HG03439 (cell line): Measurements from ENCODE around the gene ACYP2.

ENCODE experiments used
- ATAC-seq: cut with Tn5 transposase; IDR thresholded peaks from one replicate; pipeline ENCODE4 v1.9.1; 2021; ENCODE audit warnings: mild to moderate bottlenecking, moderate library complexity; ENCODE audit not compliant: unreplicated experiment

Gene ACYP2

GRCh38 chr2:54209379-54209778, 94.0 kb downstream of the ACYP2 start:
- ATAC-seq = no peak

- ATAC-seq = no peak
These were observed 97.0 kb downstream of the ACYP2 start for GRCh38 chr2:54212456-54212855.

- no peak for ATAC-seq
These were observed 97.7 kb downstream of the ACYP2 start for GRCh38 chr2:54213082-54213481.

- no peak for ATAC-seq
These were observed 109.6 kb downstream of the ACYP2 start for GRCh38 chr2:54224997-54225396.

GRCh38 chr2:54226260-54226659, 110.8 kb downstream of the ACYP2 start:
- ATAC-seq = no peak

GRCh38 chr2:54227798-54228197, 112.4 kb downstream of the ACYP2 start:
- ATAC-seq = no peak

GRCh38 chr2:54228945-54229344, 113.5 kb downstream of the ACYP2 start:
- ATAC-seq = no peak

GRCh38 chr2:54233832-54234649, 118.6 kb downstream of the ACYP2 start:
- ATAC-seq = no peak

GRCh38 chr2:54237428-54237827, 122.0 kb downstream of the ACYP2 start:
- ATAC-seq = no peak

GRCh38 chr2:54239427-54239826, 124.0 kb downstream of the ACYP2 start:
- no peak for ATAC-seq

- no peak for ATAC-seq
These were observed 125.4 kb downstream of the ACYP2 start for GRCh38 chr2:54240515-54241469.

- no peak for ATAC-seq
These were observed 131.7 kb downstream of the ACYP2 start for GRCh38 chr2:54247115-54247514.

GRCh38 chr2:54249629-54250028, 134.2 kb downstream of the ACYP2 start:
- no peak for ATAC-seq

GRCh38 chr2:54254180-54254579, 138.8 kb downstream of the ACYP2 start:
- no peak for ATAC-seq

- ATAC-seq = no peak
These were observed 140.0 kb downstream of the ACYP2 start for GRCh38 chr2:54255230-54256090.

GRCh38 chr2:54256091-54256694, 140.8 kb downstream of the ACYP2 start, which contains the start of gene TSPYL6:
TSPYL6 (minus strand) TSS chr2:54256229; CDS start chr2:54256151, 78 bp downstream.
- ATAC-seq = no peak

- no peak for ATAC-seq
These were observed 142.8 kb downstream of the ACYP2 start for GRCh38 chr2:54258166-54258565.

GRCh38 chr2:54259413-54260240, 144.2 kb downstream of the ACYP2 start:
- peak; percentile 85 for ATAC-seq

- ATAC-seq = no peak
These were observed 144.8 kb downstream of the ACYP2 start for GRCh38 chr2:54260241-54260595.

GRCh38 chr2:54261537-54261936, 146.1 kb downstream of the ACYP2 start:
- ATAC-seq = no peak
